Activated CD4-positive, alpha-beta T cell treated with anti-CD3 and anti-CD28 coated beads for 36 hours (primary cell): ENCODE results near the gene PTOV1. TPM values are rescaled to one million over a fixed set of nuclear protein-coding genes. Genes with fewer than 3 reads are reported as not detected.

Experiments used
- ATAC-seq: fragments of 200-7000 bp; cut with Tn5 transposase; one replicate; pipeline ENCODE4 v1.10.0; 2021; ENCODE audit warnings: mild to moderate bottlenecking, moderate library complexity
- CTCF ChIA-PET: fragments of 350-600 bp; sonication (Branson Sonifier 250); formaldehyde crosslinking; loops from one replicate; lab custom pipeline; 2021; ENCODE audit warnings: antibody characterized with exemption; lab: Charles Lee
- POLR2A ChIA-PET: fragments of 350-600 bp; sonication (Branson Sonifier 250); formaldehyde crosslinking; loops from one replicate; lab custom pipeline; 2021; ENCODE audit warnings: antibody characterized with exemption, inconsistent platforms; lab: Charles Lee
- DNase-seq: peaks from one replicate; pipeline ENCODE4 v3.0.0-alpha.2; 2020
- H3K27ac Mint-ChIP-seq: one replicate; pipeline ENCODE4 v1.8.0; 2021; ENCODE audit warnings: mixed read lengths
- H3K27me3 Mint-ChIP-seq: one replicate; pipeline ENCODE4 v1.8.0; 2021; ENCODE audit warnings: mixed read lengths
- H3K36me3 Mint-ChIP-seq: one replicate; pipeline ENCODE4 v1.8.0; 2021; ENCODE audit warnings: low read depth, mixed read lengths
- H3K4me1 Mint-ChIP-seq: one replicate; pipeline ENCODE4 v1.8.0; 2021; ENCODE audit warnings: mixed read lengths
- H3K4me3 Mint-ChIP-seq: one replicate; pipeline ENCODE4 v1.8.0; 2021; ENCODE audit warnings: mild to moderate bottlenecking, moderate library complexity, mixed read lengths
- H3K9me3 Mint-ChIP-seq: one replicate; pipeline ENCODE4 v1.8.0; 2021; ENCODE audit warnings: low read depth, mixed read lengths
- intact Hi-C, 2 experiments: fragments of 100-400 bp; cut with DNase I in 1 of 2; cut with micrococcal nuclease in 1 of 2; formaldehyde crosslinking; loops; one replicate each; pipeline versions ENCODE4 v1.14.2 to v1.15.1; 2022 to 2024; cut with DNase I, micrococcal nuclease
- microRNA-seq: library from miRNA; unstranded; fragments of <30 nt; microRNA quantifications from one replicate; pipeline ENCODE4 v1.2.0, GENCODE V29; 2021; ENCODE audit warnings: borderline replicate concordance
- total RNA-seq, 2 experiments: library from RNA; stranded (reverse); gene quantifications; one replicate each; pipeline ENCODE4 v1.2.3, GENCODE V29; 2021

Gene PTOV1
- total RNA-seq, 2 experiments from 2014 or later: 76.9 to 104 TPM

DNA sequence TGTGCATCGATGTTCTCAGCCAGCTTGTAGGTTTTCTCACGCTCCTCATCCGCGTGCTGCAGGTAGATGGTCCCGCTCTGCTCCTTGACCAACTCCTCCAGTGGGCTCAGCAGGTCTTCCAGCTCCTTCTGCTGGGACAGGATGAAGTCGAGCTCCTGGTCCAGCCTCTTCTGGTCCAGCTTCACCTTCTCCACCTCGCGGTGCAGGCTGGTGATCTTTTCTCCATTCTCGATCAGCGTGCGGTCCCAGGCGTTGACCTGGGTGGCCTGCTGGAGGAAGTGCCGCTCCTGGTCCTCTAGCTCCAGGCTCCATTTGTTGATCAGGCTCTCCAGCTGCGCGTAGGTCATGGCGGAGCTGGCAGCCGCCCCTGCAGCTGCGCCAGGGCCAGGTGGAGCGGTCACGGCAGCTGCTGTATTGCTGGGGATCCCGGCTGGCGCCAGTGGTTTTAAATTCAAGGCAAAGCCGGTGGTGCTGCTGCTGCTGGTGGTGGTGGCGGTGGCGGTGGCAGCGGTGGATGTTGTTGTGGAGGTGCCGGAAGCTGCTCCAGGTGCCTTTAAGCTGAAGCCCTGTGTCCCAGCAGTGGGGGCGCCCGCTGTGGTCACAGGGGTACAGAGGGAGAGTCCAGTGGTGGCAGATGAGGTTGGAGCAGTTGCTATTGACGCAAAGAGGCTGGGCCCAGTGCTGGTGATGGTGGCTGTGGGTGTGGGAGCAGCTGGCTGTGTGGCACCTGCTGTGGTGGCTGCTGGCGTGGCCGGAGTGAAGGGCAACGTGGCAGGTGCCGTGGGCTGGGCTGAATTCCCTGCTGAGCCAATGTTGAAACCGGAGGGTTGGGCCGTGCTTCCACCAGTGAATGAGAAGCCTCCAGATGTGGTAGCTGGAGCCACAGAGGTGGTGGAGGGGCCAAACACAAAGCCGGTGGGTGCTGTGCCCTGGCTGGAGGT is 57.8 kb downstream of the PTOV1 start:
- Mint-ChIP-seq H3K27ac (no peak overlapping the region), H3K36me3 (peaks cover 60% of the 10 kb centered on the region), H3K4me1 (peaks cover 48% of the 10 kb centered on the region), H3K4me3 (no peak overlapping the region), H3K27me3 (no peaks in the 10 kb centered on the region), H3K9me3 (no peaks in the 10 kb centered on the region)
- intact Hi-C loops: no loop called here
- no peak for ATAC-seq
- ChIA-PET CTCF (no interaction called here), POLR2A (no interaction called here)
- DNase-seq: no peak

DNA sequence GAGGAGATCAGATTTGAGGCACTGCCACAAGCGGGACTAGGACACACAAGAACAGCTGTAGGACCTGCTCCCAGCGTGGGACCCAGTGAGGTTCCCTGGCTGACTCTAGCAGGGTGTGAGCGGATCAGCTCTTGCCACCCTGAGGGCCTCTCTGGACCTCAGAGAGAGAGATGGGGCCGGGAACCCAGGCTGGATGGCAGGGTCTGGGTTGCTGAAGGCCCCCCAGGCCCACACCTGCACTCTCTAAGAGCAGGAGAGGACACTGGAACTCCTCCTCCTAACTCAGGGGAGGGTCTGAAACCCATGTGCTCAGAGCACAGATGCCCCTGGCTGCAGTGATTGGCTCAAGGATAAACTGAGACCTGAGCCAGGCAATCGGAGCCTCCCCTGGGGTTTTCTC is 59.2 kb downstream of the PTOV1 start:
- peaks cover 73% of the 10 kb centered on the region for H3K36me3 Mint-ChIP-seq
- POLR2A ChIA-PET: interaction anchor here (2.4 kb wide), 1 partner anchor 13 kb away, joined by 20 read pairs; the partner anchor contains the start of gene IL4I1
- no peak overlapping the region for H3K4me3 Mint-ChIP-seq
- peaks cover 50% of the 10 kb centered on the region for H3K4me1 Mint-ChIP-seq
- ATAC-seq (no peak), DNase-seq (no peak)
- H3K9me3 Mint-ChIP-seq: no peaks in the 10 kb centered on the region
- no peak overlapping the region for H3K27ac Mint-ChIP-seq
- CTCF ChIA-PET: interaction anchor here (0.5 kb wide), 2 partner anchors 21 to 25 kb away, joined by 3 to 4 read pairs; no protein-coding TSS in a partner anchor
- no peaks in the 10 kb centered on the region for H3K27me3 Mint-ChIP-seq
- intact Hi-C loops: no loop called here

Small RNA genes lying within 50 kb of the gene (microRNA-seq; reads per million reads assigned to microRNA genes)
- 4.9 reads per million, percentile 13 among the genes with 10 or more reads in this experiment for gene MIR4749
- 1.4 reads per million for gene MIR4750
- gene MIR6800: 1.8 reads per million

Other genes with a start within 250 kb of the PTOV1 start
- 10 to 100 TPM in 1 of 2 experiments, 1 to 10 TPM in 1; 9.7 to 11.7 TPM for gene RRAS, start 211.0 kb upstream of the PTOV1 start, total RNA-seq
- 10 to 100 TPM; 43.3 to 64.0 TPM for gene SCAF1, start 208.9 kb upstream of the PTOV1 start, total RNA-seq
- gene IRF3, start 185.3 kb upstream of the PTOV1 start, total RNA-seq: 100 to 1,000 TPM; 123 to 125 TPM
- gene BCL2L12, start 185.2 kb upstream of the PTOV1 start, total RNA-seq: 10 to 100 TPM; 79.6 to 93.8 TPM
- gene PRMT1, start 173.9 kb upstream of the PTOV1 start, total RNA-seq: 100 to 1,000 TPM; 384 to 448 TPM
- gene ADM5, start 161.6 kb upstream of the PTOV1 start, total RNA-seq: 1 to 10 TPM; 4.1 to 4.4 TPM
- gene CPT1C, start 160.0 kb upstream of the PTOV1 start, total RNA-seq: 1 to 10 TPM; 1.1 to 1.6 TPM
- 1 to 10 TPM; 1.9 to 2.1 TPM for gene TSKS, start 87.9 kb upstream of the PTOV1 start, total RNA-seq
- 100 to 1,000 TPM in 1 of 2 experiments, 10 to 100 TPM in 1; 79.4 to 102 TPM for gene AP2A1, start 84.2 kb upstream of the PTOV1 start, total RNA-seq
- gene FUZ, start 37.9 kb upstream of the PTOV1 start, total RNA-seq: 10 to 100 TPM; 15.6 to 18.8 TPM
- gene MED25, start 32.9 kb upstream of the PTOV1 start, total RNA-seq: 10 to 100 TPM; 39.6 to 49.9 TPM
- gene PNKP, start 16.4 kb downstream of the PTOV1 start, total RNA-seq: 10 to 100 TPM; 59.5 to 65.7 TPM
- 10 to 100 TPM; 16.1 to 20.3 TPM for gene AKT1S1, start 26.2 kb downstream of the PTOV1 start, total RNA-seq
- gene TBC1D17, start 26.5 kb downstream of the PTOV1 start, total RNA-seq: 10 to 100 TPM; 29.1 to 29.6 TPM
- gene IL4I1, start 45.7 kb downstream of the PTOV1 start, total RNA-seq: 10 to 100 TPM; 21.2 to 22.2 TPM
- gene ATF5, start 78.0 kb downstream of the PTOV1 start, total RNA-seq: 10 to 100 TPM; 12.5 to 14.1 TPM
- gene NUP62, start 78.3 kb downstream of the PTOV1 start, total RNA-seq: 100 to 1,000 TPM; 127 to 188 TPM
- gene SIGLEC11, start 110.0 kb downstream of the PTOV1 start, total RNA-seq: not detected
- 10 to 100 TPM; 52.4 to 61.2 TPM for gene VRK3, start 174.2 kb downstream of the PTOV1 start, total RNA-seq
- gene ZNF473, start 174.8 kb downstream of the PTOV1 start, total RNA-seq: 10 to 100 TPM; 10.9 to 12.5 TPM